Measurements from ENCODE around the gene SPAM1.

- TF ChIP-seq CTCF (IDR thresholded peaks at IDR 0.05) = no peak
- no peak for TF ChIP-seq POLR2AphosphoS5 (IDR thresholded peaks at IDR 0.05)
- TF ChIP-seq POLR2A (IDR thresholded peaks at IDR 0.05) = no peak
Observed at GRCh38 chr7:123996327-123996625, 71.2 kb downstream of the SPAM1 start.

Data from prostate gland (tissue), 2 donors.